B cell (primary cell): ENCODE measurements around the gene CTRL. TPM values are rescaled to one million over a fixed set of nuclear protein-coding genes. Genes with fewer than 3 reads are reported as not detected.
A peak's percentile ranks its signal among the peaks of the same experiment; 100 is the strongest.

Experiments
- ATAC-seq: fragments of 200-7000 bp; cut with Tn5 transposase; one replicate; pipeline ENCODE4 v1.10.0; 2021; ENCODE audit warnings: low read depth, mild to moderate bottlenecking, moderate number of reproducible peaks, moderate library complexity
- CTCF ChIA-PET: fragments of 350-600 bp; sonication (Branson Sonifier 250); formaldehyde crosslinking; loops from one replicate; lab custom pipeline; 2021; ENCODE audit warnings: antibody characterized with exemption, inconsistent platforms; lab: Charles Lee
- POLR2A ChIA-PET: fragments of 350-600 bp; sonication (Branson Sonifier 250); formaldehyde crosslinking; loops from one replicate; lab custom pipeline; 2021; ENCODE audit warnings: antibody characterized with exemption; lab: Charles Lee
- DNase-seq: peaks from one replicate; pipeline ENCODE4 v3.0.0; 2013
- H2AFZ ChIP-seq: 2 replicates; pipeline ENCODE4 v1.6.1; 2012; ENCODE audit warnings: mild to moderate bottlenecking, low read depth, low read length; ENCODE audit not compliant: insufficient read depth, poor library complexity, severe bottlenecking
- H3K27ac ChIP-seq, 2 donors: 1 replicate in 1 of 2; 2 replicates in 1 of 2; pipeline ENCODE4 v1.5.1; 2012 to 2013; ENCODE audit warnings: low read length in 2 of 2, mild to moderate bottlenecking in 2 of 2, moderate library complexity in 1 of 2
- H3K27me3 ChIP-seq, 4 experiments: fragments of 200-600 bp in 1 of 4; sonication (generic) in 1 of 4; replicated peaks in 1 of 4; 1 replicate in 2 of 4; 2 replicates in 2 of 4; pipeline versions ENCODE4 v1.6.1 to v1.7.0; 2013 to 2016; ENCODE audit warnings: low read length in 3 of 4, mild to moderate bottlenecking in 2 of 4, mixed read lengths in 1 of 4, moderate library complexity in 1 of 4; ENCODE audit not compliant: insufficient read depth in 4 of 4, control insufficient read depth in 3 of 4; ENCODE audit errors: control extremely low read depth in 1 of 4
- H3K36me3 ChIP-seq, 2 experiments: replicated peaks in 1 of 2; 1 replicate in 1 of 2; 2 replicates in 1 of 2; pipeline versions ENCODE4 v1.6.1 to v1.7.1; 2013; ENCODE audit warnings: low read length in 1 of 2; ENCODE audit not compliant: insufficient read depth in 2 of 2, control insufficient read depth in 1 of 2; ENCODE audit errors: control extremely low read depth in 1 of 2, extremely low read depth in 1 of 2
- H3K4me1 ChIP-seq, 2 donors: fragments of 200-600 bp in 1 of 2; sonication (generic) in 1 of 2; 1 replicate in 1 of 2; 2 replicates in 1 of 2; pipeline versions ENCODE4 v1.5.1 to v1.6.1; 2013 to 2017; ENCODE audit warnings: low read length in 2 of 2; ENCODE audit not compliant: control insufficient read depth in 2 of 2, insufficient read depth in 2 of 2
- H3K4me2 ChIP-seq: replicated peaks from 2 replicates; pipeline ENCODE3; 2012; ENCODE audit warnings: mild to moderate bottlenecking, low read depth, low read length; ENCODE audit not compliant: poor library complexity, severe bottlenecking
- H3K4me3 ChIP-seq, 5 experiments: fragments of 200-600 bp in 1 of 5; sonication (generic) in 1 of 5; 1 replicate in 3 of 5; 2 replicates in 2 of 5; pipeline versions ENCODE4 v1.5.1 to v1.7.0; 2011 to 2016; ENCODE audit warnings: low read length in 4 of 5, mild to moderate bottlenecking in 4 of 5, low read depth in 2 of 5, control low read depth in 1 of 5, moderate library complexity in 1 of 5; ENCODE audit not compliant: insufficient read depth in 1 of 5; ENCODE audit errors: control extremely low read depth in 1 of 5, extremely low read depth in 1 of 5
- H3K79me2 ChIP-seq: fragments of 200-600 bp; sonication (generic); one replicate; pipeline ENCODE4 v1.6.0; 2016; ENCODE audit warnings: low read length; ENCODE audit not compliant: control insufficient read depth, insufficient read depth
- H3K9ac ChIP-seq: fragments of 200-600 bp; sonication (generic); 2 replicates; pipeline ENCODE4 v1.6.1; 2017; ENCODE audit warnings: mild to moderate bottlenecking, low read length, moderate library complexity
- H3K9me3 ChIP-seq, 3 donors: one replicate each; pipeline versions ENCODE4 v1.6.1 to v1.7.1; 2013; ENCODE audit warnings: low read length in 2 of 3; ENCODE audit not compliant: control insufficient read depth in 2 of 3, insufficient read depth in 1 of 3; ENCODE audit errors: control extremely low read depth in 1 of 3
- H4K20me1 ChIP-seq: 2 replicates; pipeline ENCODE4 v1.6.0; 2012; ENCODE audit warnings: mild to moderate bottlenecking, low read length; ENCODE audit not compliant: insufficient read depth, control insufficient read depth, poor library complexity, severe bottlenecking
- H3K27ac Mint-ChIP-seq: one replicate; pipeline ENCODE4 v1.8.0; 2021; ENCODE audit warnings: mixed read lengths
- H3K27me3 Mint-ChIP-seq: one replicate; pipeline ENCODE4 v1.8.0; 2021; ENCODE audit warnings: mixed read lengths
- H3K4me1 Mint-ChIP-seq: one replicate; pipeline ENCODE4 v1.8.0; 2021; ENCODE audit warnings: mixed read lengths
- H3K4me3 Mint-ChIP-seq: one replicate; pipeline ENCODE4 v1.8.0; 2021; ENCODE audit warnings: mixed read lengths
- H3K9me3 Mint-ChIP-seq: one replicate; pipeline ENCODE4 v1.8.0; 2022; ENCODE audit warnings: mixed read lengths; ENCODE audit not compliant: insufficient read depth
- CTCF ChIP-seq: fragments of 200-600 bp; IDR thresholded peaks from one replicate; pipeline ENCODE4 v1.8.0; 2022; ENCODE audit warnings: antibody characterized with exemption, mild to moderate bottlenecking
- EZH2 ChIP-seq: IDR thresholded peaks from 2 replicates; pipeline ENCODE4 v1.6.1; 2012; ENCODE audit warnings: borderline replicate concordance, low read depth, mild to moderate bottlenecking, moderate library complexity, low read length; ENCODE audit not compliant: insufficient read depth, poor library complexity, severe bottlenecking
- WGBS: methylation state at CpG from one replicate; pipeline ENCODE4 v1.1.5; 2013; ENCODE audit warnings: missing lambda C conversion rate; ENCODE audit not compliant: insufficient coverage; 5-methylcytosine and 5-hydroxymethylcytosine counted together
- intact Hi-C: fragments of 100-400 bp; cut with micrococcal nuclease; formaldehyde crosslinking; loops from one replicate; pipeline ENCODE4 v1.10.0; 2022
- polyA plus RNA-seq: library from polyadenylated mRNA; depleted of rRNA; stranded (reverse); fragments of >200 nt; gene quantifications from 2 replicates; pipeline ENCODE4 v1.2.3, GENCODE V29; 2012
- total RNA-seq, 2 donors: library from RNA; stranded (reverse); fragments of 120-200 nt in 1 of 2; gene quantifications; 1 replicate in 1 of 2; 2 replicates in 1 of 2; pipeline versions ENCODE4 v1.2.3 to v1.2.4, GENCODE V29; 2013 to 2022

CTRL gene
- total and polyA plus RNA-seq, 2 donors (not counting 1 experiment from before 2014, with no cell fraction given) = 5.8 to 19.0 TPM

DNA sequence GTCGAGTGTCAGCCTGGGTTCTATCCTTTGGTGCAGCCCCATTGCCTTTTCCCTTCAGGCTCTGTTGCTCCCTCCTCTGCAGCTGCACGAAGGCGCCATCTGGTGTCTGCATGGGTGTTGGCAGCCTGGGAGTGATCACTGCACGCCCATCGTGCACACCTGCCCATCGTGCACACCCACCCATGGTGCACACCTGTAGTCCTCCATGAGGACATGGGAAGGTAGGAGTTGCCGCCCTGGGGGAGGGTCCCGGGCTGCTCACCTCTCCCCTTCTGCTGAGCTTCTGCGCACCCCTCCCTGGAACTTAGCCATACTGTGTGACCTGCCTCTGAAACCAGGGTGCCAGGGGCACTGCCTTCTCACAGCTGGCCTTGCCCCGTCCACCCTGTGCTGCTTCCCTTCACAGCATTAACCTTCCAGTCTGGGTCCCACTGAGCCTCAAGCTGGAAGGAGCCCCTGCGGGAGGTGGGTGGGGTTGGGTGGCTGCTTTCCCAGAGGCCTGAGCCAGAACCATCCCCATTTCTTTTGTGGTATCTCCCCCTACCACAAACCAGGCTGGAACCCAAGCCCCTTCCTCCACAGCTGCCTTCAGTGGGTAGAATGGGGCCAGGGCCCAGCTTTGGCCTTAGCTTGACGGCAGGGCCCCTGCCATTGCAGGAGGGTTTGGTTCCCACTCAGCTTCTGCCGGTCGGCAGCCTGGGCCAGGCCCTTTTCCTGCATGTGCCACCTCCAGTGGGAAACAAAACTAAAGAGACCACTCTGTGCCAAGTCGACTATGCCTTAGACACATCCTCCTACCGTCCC, 2.9 kb downstream of the CTRL start:
- peaks cover 3 to 53% of the 10 kb centered on the region in 2 experiments for H3K36me3 ChIP-seq
- H4K20me1 ChIP-seq = peaks cover 46% of the 10 kb centered on the region
- ChIA-PET CTCF (interaction anchor here (0.5 to 3.6 kb wide), 20 partner anchors 8 to 431 kb away, joined by 3 to 30 read pairs (median 4); partner anchors contain the start of genes LCAT, NRN1L, PSKH1 and PSMB10), POLR2A (no interaction called here)
- peaks cover 9 to 27% of the 10 kb centered on the region in 2 donors for H3K4me1 ChIP-seq
- Mint-ChIP-seq H3K4me1 (peaks cover 26% of the 10 kb centered on the region), H3K27me3 (no peaks in the 10 kb centered on the region), H3K27ac (peak overlapping the region; percentile 50), H3K9me3 (no peaks in the 10 kb centered on the region), H3K4me3 (no peak overlapping the region)
- no peak overlapping the region for H3K4me3 ChIP-seq
- no peak overlapping the region for H3K4me2 ChIP-seq
- DNase-seq (peak; percentile 79), ATAC-seq (peak; percentile 82)
- H3K9me3 ChIP-seq = no peaks in the 10 kb centered on the region
- intact Hi-C loops = loop anchor here (1.0 kb wide), 2 partner anchors 45 to 112 kb away; no protein-coding TSS in a partner anchor
- H3K27ac ChIP-seq = no peak overlapping the region
- H2AFZ ChIP-seq = no peak overlapping the region
- H3K79me2 ChIP-seq = peaks cover 32% of the 10 kb centered on the region
- H3K27me3 ChIP-seq = no peaks in the 10 kb centered on the region
- TF ChIP-seq EZH2 = no peak
- peak; percentile 77 for TF ChIP-seq CTCF
- no peak overlapping the region for H3K9ac ChIP-seq
- WGBS = 47% methylated on average over 15 of the region's 16 CpGs

GRCh38 chr16:67928147-67928546, 3.5 kb downstream of the CTRL start:
- ChIA-PET POLR2A (no interaction called here), CTCF (interaction anchor here (0.5 to 3.6 kb wide), 18 partner anchors 9 to 300 kb away, joined by 3 to 30 read pairs (median 4); partner anchors contain the start of genes LCAT, NRN1L, PSKH1 and PSMB10)
- Histone ChIP-seq H3K4me2 (no peak overlapping the region), H3K27me3 (no peaks in the 10 kb centered on the region), H3K9ac (no peak overlapping the region), H3K36me3 (peaks cover 2 to 50% of the 10 kb centered on the region in 2 experiments), H3K4me1 (peaks cover 9 to 27% of the 10 kb centered on the region in 2 donors), H3K4me3 (no peak overlapping the region), H2AFZ (no peak overlapping the region), H3K27ac (no peak overlapping the region), H4K20me1 (peaks cover 42% of the 10 kb centered on the region), H3K9me3 (no peaks in the 10 kb centered on the region), H3K79me2 (peaks cover 38% of the 10 kb centered on the region)
- TF ChIP-seq CTCF (no peak), EZH2 (no peak)
- H3K27me3 Mint-ChIP-seq = no peaks in the 10 kb centered on the region
- peak overlapping the region; percentile 50 for H3K27ac Mint-ChIP-seq
- no peak for DNase-seq
- intact Hi-C loops = loop anchor here (1.0 kb wide), 2 partner anchors 45 to 112 kb away; no protein-coding TSS in a partner anchor
- WGBS = 80% methylated on average over 4 of the region's 7 CpGs
- H3K4me3 Mint-ChIP-seq = no peak overlapping the region
- no peaks in the 10 kb centered on the region for H3K9me3 Mint-ChIP-seq
- H3K4me1 Mint-ChIP-seq = peaks cover 26% of the 10 kb centered on the region
- peak; percentile 8 for ATAC-seq
